HepG2 (cell line): ENCODE data around the gene SF3B2. TPM values are rescaled to one million over a fixed set of nuclear protein-coding genes. Genes with fewer than 3 reads are reported as not detected.

ENCODE experiments used
- CEBPG ChIP-seq: IDR thresholded peaks from 2 replicates; pipeline ENCODE4 v1.6.1; 2016
- CTCF ChIP-seq: sonication (generic); formaldehyde crosslinking; IDR thresholded peaks from 2 replicates; pipeline ENCODE4 v1.5.0; 2020; ENCODE audit warnings: mild to moderate bottlenecking, missing genetic modification reagents, moderate library complexity
- DDIT3 ChIP-seq: sonication (generic); formaldehyde crosslinking; IDR thresholded peaks from 2 replicates; pipeline ENCODE4 v1.4.0; 2020; ENCODE audit warnings: mild to moderate bottlenecking, missing genetic modification reagents
- KDM4B ChIP-seq: sonication (generic); formaldehyde crosslinking; IDR thresholded peaks from 2 replicates; pipeline ENCODE4 v1.4.0; 2020; ENCODE audit warnings: missing genetic modification reagents
- KLF6 ChIP-seq: IDR thresholded peaks from 2 replicates; pipeline ENCODE4 v1.8.0; 2016; ENCODE audit warnings: missing biosample characterization, missing genetic modification reagents
- POLR2A ChIP-seq, 2 experiments: IDR thresholded peaks; 2 replicates each; pipeline ENCODE4 v1.6.1; 2011; ENCODE audit warnings: low read depth in 2 of 2, low read length in 2 of 2, mild to moderate bottlenecking in 1 of 2, moderate library complexity in 1 of 2; ENCODE audit not compliant: insufficient read depth in 1 of 2
- TEF ChIP-seq: sonication (generic); formaldehyde crosslinking; IDR thresholded peaks from 2 replicates; pipeline ENCODE4 v1.5.0; 2020; ENCODE audit warnings: missing genetic modification reagents
- ZBTB26 ChIP-seq: IDR thresholded peaks from 2 replicates; pipeline ENCODE4 v1.6.1; 2016; ENCODE audit warnings: missing compliant biosample characterization, missing genetic modification reagents, borderline replicate concordance
- ZEB1 ChIP-seq: IDR thresholded peaks from 2 replicates; pipeline ENCODE4 v1.6.1; 2012; ENCODE audit warnings: mild to moderate bottlenecking, low read depth, inconsistent platforms; ENCODE audit not compliant: insufficient replicate concordance
- ZKSCAN1 ChIP-seq: fragments of 150-350 bp; IDR thresholded peaks from 2 replicates; pipeline ENCODE4 v1.6.1; 2014; ENCODE audit warnings: low read length
- ZMYM2 ChIP-seq: sonication (generic); formaldehyde crosslinking; IDR thresholded peaks from 2 replicates; pipeline ENCODE4 v1.8.0; 2022; ENCODE audit warnings: mild to moderate bottlenecking, missing genetic modification reagents
- ZNF580 ChIP-seq: IDR thresholded peaks from 2 replicates; pipeline ENCODE4 v1.6.1; 2016; ENCODE audit warnings: low read depth, borderline replicate concordance
- ZNF674 ChIP-seq: sonication (generic); formaldehyde crosslinking; IDR thresholded peaks from 2 replicates; pipeline ENCODE4 v1.5.0; 2020; ENCODE audit warnings: low read depth, mild to moderate bottlenecking, missing genetic modification reagents
- ZSCAN20 ChIP-seq: sonication (generic); formaldehyde crosslinking; IDR thresholded peaks from 2 replicates; pipeline ENCODE4 v1.4.0; 2020; ENCODE audit warnings: missing genetic modification reagents, mild to moderate bottlenecking, borderline replicate concordance
- ZSCAN31 ChIP-seq: sonication (generic); formaldehyde crosslinking; IDR thresholded peaks from 2 replicates; pipeline ENCODE4 v1.5.0; 2020; ENCODE audit warnings: low read depth, mild to moderate bottlenecking, missing genetic modification reagents
- polyA plus RNA-seq, 8 experiments: library from polyadenylated mRNA; depleted of rRNA in 3 of 8; stranded (reverse) in 7 of 8; unstranded in 1 of 8; fragments of >200 nt; fragmentation: Illumina TruSeq in 4 of 8; extraction: Trizol in 4 of 8; gene quantifications; 2 replicates each; pipeline versions ENCODE4 v1.2.1 to v1.2.3, GENCODE V29; 2011 to 2016; ENCODE audit warnings: low read depth in 4 of 8, missing spikeins in 1 of 8, mixed read lengths in 1 of 8; ENCODE audit not compliant: insufficient read depth in 1 of 8
- total RNA-seq, 5 experiments: library from RNA; depleted of rRNA; stranded (reverse); fragments of >200 nt; fragmentation: Illumina TruSeq; extraction: Trizol; gene quantifications; 2 replicates each; pipeline ENCODE4 v1.2.3, GENCODE V29; 2016; ENCODE audit warnings: low read depth in 1 of 5

The SF3B2 gene
- total and polyA plus RNA-seq, 2 of the 13 experiments (the other 11 are each of a cell fraction or from before 2014, with no cell fraction given), result 70.4 to 153 TPM

- TF ChIP-seq ZEB1, result no peak
- 0 out of 2 replicates have a peak, but pooled peaks have one; percentile 11 for TF ChIP-seq CEBPG (CRISPR knock-in tag)
- 0 out of 2 replicates have a peak, but pooled peaks have one; percentile 3 for TF ChIP-seq TEF (CRISPR knock-in tag)
- no peak for TF ChIP-seq ZNF580 (CRISPR knock-in tag)
- no peak for TF ChIP-seq DDIT3 (CRISPR knock-in tag)
- peak; percentile 33 for TF ChIP-seq CTCF (CRISPR knock-in tag)
- no peak for TF ChIP-seq ZKSCAN1
- no peak for TF ChIP-seq ZSCAN20
- TF ChIP-seq POLR2A (IDR thresholded peaks at IDR 0.05; ENCODE audit: insufficient read depth in 1 of 2, low read depth in 2 of 2, low read length in 2 of 2), result peak in 1 of 2 experiments; percentile 76; a peak in 3 of 4 replicates
- 0 out of 2 replicates have a peak, but pooled peaks have one; percentile 83 for TF ChIP-seq ZNF674 (CRISPR knock-in tag)
- no peak for TF ChIP-seq KLF6 (CRISPR knock-in tag)
- no peak for TF ChIP-seq KDM4B (CRISPR knock-in tag)
- TF ChIP-seq ZBTB26, result 0 out of 2 replicates have a peak, but pooled peaks have one; percentile 31
- TF ChIP-seq ZSCAN31 (CRISPR knock-in tag), result 0 out of 2 replicates have a peak, but pooled peaks have one; percentile 7
- no peak for TF ChIP-seq ZMYM2 (CRISPR knock-in tag)
Observed at GRCh38 chr11:66002648-66003225, 49.4 kb upstream of the SF3B2 start (continued).
